Daoy (cell line): Measurements from ENCODE around the gene ISCA1. TPM values are rescaled to one million over a fixed set of nuclear protein-coding genes. Genes with fewer than 3 reads are reported as not detected.

Experiments used
- DNase-seq: peaks from one replicate; pipeline ENCODE4 v3.0.0-alpha.2; 2015; ENCODE audit warnings: low read depth
- total RNA-seq: library from RNA; depleted of rRNA; stranded (reverse); fragments of >200 nt; shearing (Covaris generic); gene quantifications from 2 replicates; pipeline ENCODE4 v1.2.3, GENCODE V29; 2014; rRNA removed

Gene ISCA1
- total RNA-seq, 1 experiment from 2014 or later = 53.1 TPM

- DNase-seq = no peak
These were observed 51.5 kb downstream of the ISCA1 start for GRCh38 chr9:86230858-86231257.

GRCh38 chr9:86222667-86223066, 59.7 kb downstream of the ISCA1 start:
- DNase-seq = no peak

GRCh38 chr9:86219606-86220005, 62.7 kb downstream of the ISCA1 start:
- no peak for DNase-seq

- DNase-seq = no peak
These were observed 65.1 kb downstream of the ISCA1 start for GRCh38 chr9:86217076-86217755.

Other genes starting within 250 kb of the ISCA1 start
- gene GOLM1, start 183.0 kb downstream of the ISCA1 start, total RNA-seq = 52.3 and 66.2 TPM in 2 replicates
- not detected in 2 replicates for gene C9orf153, start 22.9 kb downstream of the ISCA1 start, total RNA-seq
- 17.4 and 26.6 TPM in 2 replicates for gene TUT7, start 71.9 kb upstream of the ISCA1 start, total RNA-seq